DMS53 treated with DMSO at 0.1 percent for 48 hours (cell line): ENCODE measurements around the gene EFCAB8.
"Not testable (repeated sequence)": the region's sequence is repeated elsewhere in the genome, so short reads cannot be mapped to it uniquely, and the experiment has no call there.

ENCODE experiments used
- DNase-seq: peaks from one replicate; lab custom pipeline; 2025; ENCODE audit not compliant: unreplicated experiment; lab: John Stamatoyannopoulos, UW

Gene EFCAB8

DNA sequence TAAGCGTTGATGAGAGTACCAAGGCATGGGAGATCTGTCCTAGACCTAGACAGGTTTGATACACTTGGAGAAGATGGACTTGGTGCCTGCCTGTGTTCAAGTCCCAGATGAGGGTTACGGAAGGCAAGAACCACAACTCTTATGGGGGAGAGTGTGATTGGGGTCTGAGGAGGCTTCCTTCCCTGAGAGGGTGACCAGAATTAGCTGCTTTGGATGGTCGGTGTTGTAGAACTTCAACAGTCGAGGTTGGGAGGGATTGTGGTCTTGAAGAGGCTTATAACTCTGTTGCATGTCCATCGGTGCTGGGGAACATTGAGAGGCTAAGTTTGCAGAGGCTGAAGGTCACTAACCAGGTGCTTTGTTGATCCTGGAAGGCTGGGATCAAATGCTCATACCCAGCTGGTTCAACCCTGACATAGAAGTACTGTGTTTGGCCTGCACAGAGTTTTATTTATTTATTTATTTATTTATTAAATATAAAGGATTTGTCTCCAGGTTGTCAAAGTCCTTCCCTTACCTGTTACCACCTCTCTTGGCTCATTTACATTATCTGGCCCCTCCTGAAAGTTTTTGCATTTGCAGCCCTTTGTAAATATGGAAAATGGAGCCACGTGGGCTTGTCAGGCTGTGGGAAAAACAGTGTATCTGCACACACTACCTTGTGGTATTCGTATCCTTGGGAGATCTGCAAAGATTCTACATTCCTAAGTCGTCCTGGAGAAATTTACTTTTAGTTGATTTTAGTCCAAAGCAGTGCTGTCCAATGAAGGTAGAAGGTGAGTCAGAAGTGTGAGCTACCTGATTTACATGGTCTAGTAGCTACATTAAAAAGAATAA, 15.8 kb upstream of the EFCAB8 start:
- DNase-seq: no peak

DNA sequence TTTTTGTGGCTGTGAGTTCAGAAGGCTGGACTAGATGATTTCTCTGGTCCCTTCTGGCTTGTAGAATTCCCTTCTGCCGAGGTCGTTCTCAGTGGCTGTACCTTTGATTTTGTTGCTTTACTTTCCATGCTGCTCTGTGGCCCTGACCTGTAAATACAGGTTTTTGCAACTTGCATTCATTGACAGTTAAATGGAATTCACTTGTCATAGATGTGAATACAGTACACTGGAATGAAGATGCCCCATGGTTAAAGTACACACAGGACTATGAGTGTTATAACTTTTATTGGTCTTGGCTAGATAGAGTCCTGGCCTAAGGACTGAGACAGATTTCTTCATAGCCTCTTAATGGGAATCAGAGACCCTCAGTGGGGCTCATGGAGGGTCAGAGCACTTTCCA, 12.9 kb upstream of the EFCAB8 start:
- DNase-seq: no peak

DNA sequence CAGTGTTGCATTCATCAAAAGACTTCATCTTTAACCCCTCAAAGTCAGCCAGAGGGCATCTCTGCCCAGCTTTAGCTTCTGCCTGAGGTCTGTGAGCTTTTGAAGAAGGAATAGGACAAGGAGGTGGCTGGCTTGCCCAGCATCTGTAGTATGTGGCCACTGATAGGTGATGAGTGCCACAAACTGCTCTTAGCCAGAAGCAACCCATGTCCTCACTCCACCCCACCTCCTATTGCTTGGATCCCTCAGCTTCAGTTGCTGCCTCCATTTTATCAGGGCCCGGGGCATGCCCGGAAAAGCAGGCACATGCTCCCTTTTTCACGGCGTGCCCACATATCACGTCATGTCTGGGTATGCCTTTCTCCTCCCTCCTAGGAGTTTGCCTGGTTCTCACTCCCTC, 11.9 kb upstream of the EFCAB8 start:
- DNase-seq: no peak

DNA sequence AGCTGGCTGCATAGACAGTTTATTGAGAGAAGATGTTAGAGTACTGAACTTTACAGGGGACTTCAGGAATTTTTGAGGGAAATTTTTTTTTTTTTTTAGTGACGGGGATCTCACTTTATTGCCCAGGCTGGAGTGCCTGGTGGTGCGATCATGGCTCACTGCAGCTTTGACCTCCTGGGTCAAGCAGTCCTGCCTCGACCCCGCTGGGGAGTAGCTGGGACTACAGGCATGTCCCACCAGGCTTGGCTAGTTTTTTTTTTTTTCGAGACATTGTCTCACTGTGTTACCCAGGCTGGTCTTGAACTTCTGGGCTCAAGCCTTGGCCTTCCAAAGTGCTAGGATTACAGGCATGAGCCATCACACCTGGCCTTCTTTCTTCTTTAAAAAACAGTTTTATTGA, 10.8 kb upstream of the EFCAB8 start:
- DNase-seq: no peak

DNA sequence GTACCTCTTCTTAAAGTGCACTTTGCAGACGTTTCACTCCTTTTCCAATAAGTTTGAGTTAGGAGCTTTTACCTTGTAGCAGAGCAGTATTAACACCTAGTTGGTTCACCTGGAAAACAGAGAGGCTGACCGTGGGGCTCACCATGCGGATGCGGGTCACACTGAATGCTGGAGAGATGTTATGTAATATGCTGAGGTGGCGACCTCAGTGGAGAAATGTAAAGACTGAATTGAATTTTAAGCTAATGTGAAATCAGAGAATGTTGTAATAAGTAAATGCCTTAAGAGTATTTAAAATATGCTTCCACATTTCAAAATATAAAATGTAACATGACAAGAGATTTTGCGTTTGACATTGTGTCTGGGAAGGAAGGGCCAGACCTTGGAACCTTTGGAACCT, 9.9 kb upstream of the EFCAB8 start:
- no peak for DNase-seq

DNA sequence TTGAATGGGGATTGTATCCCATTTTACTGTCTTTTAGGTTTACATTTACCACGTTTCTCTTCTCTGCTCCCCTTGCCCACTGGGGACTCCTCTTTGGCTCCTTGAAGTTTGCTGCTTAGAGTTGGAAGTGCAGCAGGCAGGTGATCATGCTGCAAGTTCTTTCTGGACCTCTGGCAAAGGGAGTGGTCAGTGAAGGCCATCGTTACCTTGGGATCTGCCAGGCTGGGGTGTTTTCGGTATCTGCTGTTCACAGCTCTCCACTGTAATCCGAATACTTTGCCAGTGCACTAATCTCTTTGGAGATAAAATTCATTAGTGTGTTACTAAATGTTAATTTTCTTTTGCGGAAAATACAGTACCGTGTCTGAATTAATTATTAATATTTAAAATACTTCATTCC, 9.1 kb upstream of the EFCAB8 start:
- no peak for DNase-seq

DNA sequence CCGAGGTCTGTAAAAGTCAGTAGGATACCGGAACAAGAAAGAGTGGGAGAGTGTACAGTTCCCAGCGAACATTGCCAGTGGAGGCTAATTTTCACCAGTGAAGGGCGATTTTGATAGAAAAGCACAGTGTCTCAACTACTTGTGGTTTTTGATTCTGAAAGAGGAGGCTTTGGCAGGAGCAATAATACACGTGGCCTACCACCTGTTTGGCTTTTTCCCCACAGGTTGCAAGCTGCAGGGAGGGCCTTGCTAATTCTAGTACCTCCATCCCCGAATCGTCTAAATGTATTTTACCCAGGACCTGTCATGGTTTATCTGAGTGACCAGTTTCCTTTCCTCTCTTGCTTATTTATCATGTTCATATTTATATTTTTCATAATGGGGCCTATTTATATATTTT, 3.3 kb upstream of the EFCAB8 start:
- DNase-seq: no peak

DNA sequence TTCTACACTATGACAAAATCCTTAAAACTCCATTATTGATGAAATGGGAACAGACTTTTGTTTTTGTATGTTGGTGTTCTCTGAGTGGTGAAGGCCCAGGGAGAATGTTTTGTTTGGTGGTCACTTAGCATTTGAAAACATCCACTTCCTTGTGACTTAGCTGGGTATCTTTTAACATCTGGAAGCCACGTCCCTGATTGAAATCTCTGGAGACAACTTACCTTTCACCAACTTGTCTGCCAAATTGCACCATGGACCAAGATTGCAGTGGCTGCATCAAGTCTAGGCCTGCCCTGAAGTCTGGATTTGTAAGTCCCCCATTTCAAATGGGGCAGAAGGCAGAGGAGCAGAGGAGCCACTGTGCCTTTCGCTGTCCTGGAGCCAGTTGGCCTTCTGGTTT, 534 bp upstream of the EFCAB8 start:
- DNase-seq: no peak

DNA sequence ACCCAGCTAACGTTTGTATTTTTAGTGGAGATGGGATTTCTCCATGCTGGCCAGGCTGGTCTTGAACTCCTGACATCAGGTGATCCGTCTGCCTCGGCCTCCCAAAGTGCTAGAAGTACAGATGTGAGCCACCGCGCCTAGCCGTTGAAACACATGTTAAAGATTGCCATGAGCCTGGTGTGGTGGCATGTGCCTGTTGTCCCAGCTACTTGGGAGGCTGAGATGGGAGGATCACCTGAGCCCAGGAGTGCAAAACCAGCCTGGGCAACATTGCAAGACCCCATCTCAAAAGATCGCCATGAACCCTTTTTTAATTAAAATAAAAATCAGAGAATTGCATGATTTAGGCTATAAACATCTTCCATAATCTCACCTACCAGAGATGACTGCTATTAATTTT, 2.7 kb downstream of the EFCAB8 start:
- DNase-seq: no peak

DNA sequence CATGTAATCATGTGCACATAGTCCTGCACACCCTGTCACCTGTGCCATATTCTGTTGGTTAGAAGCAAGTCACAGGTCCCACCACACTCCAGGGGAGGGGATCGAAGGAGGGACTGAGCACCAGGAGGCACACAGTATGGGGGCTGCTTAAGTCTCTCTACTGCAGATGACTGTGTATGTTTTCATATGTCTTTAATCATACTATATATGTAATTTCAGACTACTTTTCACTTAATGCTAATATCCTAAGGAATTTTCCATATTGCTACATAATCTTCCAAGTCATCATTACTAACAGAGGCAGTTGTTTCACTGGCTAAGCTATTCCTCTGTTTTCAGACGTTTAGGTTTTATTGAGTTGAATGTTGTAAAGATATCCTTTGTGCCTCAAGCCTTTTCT, 10.8 kb downstream of the EFCAB8 start:
- DNase-seq: no peak

DNA sequence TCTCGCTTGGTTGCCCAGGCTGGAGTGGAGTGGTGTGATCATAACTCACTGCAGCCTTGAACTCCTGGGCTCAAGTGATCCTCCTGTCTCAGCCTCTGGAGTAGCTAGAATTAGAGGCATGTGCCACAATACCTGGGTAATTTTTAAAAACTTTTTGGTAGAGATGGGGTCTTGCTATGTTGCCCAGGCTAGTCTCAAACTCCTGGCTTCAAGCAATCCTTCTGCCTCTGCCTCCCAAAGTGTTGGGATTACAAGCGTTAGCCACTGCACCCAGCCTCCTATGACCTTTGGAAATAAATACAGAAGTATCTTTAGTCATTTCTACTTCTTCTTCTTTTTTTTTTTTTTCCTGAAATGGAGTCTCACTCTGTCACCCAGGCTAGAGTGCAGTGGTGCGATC, 11.8 kb downstream of the EFCAB8 start:
- DNase-seq: not testable (repeated sequence)

DNA sequence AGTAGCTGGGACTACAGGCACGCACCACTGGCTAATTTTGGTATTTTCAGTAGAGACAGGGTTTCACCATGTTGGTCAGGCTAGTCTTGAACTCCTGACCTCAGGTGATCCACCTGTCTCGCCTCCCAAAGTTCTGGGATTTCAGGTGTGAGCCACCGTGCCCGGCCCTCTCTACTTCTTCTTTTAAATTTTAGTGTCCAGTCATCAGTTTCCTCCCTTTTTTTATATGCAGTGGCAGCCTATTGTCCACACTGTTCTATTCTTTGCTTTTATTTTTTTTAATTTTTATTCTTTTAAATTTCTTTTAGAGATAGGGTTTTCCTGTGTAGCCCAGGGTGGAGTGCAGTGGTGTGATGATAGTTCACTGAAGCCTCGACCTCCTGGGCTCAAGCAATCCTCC, 12.3 kb downstream of the EFCAB8 start:
- no peak for DNase-seq

DNA sequence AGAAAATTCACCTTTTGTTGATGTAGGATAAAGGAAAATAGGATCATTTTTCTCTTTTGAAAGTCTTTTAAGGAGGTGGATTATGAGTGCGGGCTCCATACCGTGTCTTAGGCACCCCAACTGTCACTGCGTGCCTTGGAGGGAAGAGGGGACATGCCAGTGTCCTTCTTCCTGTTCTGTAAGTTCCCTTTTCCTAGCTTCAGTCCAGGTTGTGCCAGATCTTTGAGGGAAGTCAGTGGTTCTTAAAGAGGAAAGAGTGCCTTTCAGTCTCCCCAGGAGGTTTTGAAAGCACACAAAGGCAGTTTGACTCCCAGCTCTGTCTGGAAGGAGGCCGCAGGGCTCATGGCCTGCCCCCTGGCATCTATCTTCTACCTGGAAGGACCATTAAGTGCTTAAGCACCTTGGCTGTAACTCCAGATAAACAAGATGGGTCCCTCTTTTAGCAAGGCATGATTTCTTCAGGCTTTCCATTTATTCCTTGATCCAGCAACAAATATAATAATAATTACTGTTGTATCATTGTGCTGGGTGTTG, 13.0 kb downstream of the EFCAB8 start:
- DNase-seq: no peak

DNA sequence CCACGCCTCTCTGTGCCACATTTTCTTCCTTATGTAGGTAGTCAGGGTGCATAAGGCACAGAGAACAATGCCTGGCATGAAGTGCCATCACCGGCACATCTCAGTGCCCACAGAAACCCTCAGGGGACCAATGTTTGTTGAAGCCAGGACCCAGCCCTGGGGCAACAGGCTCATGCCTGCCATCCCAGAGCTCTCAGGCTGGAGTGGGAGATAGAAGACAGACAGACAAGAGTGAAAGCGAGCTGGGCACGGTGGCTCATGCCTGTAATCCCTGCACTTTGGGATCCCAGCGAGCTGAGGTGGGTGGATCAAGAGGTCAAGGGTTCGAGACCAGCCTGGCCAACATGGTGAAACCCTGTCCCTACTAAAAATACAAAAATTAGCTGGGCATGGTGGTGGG, 13.5 kb downstream of the EFCAB8 start:
- no peak for DNase-seq

DNA sequence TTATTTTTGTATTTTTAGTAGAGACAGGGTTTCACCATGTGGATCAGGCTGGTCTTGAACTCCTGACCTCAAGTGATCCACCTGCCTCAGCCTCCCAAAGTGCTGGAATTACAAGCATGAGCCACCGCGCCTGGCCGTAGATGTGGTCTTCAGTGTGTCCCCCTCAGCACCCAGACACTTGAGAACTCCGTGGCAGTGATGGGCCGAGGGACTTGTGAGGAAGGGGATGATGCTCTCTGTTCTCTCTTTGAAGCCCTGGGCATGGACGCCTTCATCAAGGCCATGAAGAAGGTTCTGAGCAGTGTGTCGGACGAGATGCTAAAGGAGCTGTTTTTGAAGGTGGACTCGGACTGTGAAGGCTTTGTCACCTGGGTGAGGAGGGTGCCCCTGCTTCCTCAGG, 16.9 kb downstream of the EFCAB8 start:
- no peak for DNase-seq

DNA sequence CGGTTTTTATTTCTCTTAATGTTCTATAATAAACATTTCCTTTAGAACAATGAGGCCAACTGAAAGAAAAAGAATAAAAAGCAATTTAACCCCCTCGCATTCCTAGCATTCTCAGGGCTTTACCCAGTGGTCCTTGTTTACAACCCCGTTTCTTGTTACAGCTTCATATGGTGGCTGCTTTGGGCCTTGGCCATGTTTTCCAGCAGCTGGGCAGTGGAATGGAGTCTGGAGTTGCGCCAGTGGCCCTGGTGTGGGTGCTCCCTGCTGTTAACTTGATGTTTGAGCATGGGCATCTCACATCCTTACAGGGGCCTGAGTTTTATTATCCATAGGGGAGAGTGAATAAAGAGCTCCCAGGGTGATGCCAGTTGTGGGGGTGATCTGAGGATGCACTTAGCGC, 18.8 kb downstream of the EFCAB8 start:
- no peak for DNase-seq

DNA sequence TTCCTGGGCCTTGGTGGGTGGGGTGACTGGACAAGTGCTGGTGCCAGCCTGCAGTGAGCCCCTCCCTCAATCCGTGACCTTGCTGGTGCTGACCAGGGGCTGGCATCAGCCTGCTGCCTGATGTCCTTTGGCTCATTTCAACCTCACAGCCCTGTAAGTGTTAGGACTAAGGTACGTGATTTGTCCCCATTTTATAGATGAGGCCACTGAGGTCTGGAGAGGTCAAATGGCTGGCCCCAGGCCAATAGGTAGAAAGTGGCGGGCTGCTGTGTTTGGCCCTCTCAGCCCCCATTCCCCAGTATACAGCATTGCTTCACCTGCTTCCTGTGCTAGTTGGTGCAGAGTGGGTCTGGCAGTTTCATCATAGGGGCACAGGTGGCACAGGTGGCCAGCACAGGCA, 20.1 kb downstream of the EFCAB8 start:
- DNase-seq: no peak

DNA sequence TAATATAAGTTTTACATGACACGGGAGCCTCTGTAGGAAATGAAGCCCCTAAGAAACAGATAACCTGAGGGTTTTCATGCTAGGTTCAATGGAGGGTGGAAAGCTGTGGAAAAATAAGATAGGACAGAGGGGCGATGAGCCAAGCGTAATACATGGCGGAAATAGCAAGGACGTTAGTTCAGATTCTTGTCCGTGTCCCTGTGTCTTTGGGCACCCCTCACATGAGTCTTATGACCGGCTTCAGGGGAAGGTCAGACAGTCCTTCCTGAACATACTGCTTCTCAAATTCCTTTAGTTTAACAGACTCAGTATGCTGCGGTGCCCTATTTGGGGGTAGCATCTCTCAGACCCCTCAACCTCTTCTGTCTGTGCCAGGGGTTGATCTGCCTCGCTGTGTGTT, 20.8 kb downstream of the EFCAB8 start:
- no peak for DNase-seq

DNA sequence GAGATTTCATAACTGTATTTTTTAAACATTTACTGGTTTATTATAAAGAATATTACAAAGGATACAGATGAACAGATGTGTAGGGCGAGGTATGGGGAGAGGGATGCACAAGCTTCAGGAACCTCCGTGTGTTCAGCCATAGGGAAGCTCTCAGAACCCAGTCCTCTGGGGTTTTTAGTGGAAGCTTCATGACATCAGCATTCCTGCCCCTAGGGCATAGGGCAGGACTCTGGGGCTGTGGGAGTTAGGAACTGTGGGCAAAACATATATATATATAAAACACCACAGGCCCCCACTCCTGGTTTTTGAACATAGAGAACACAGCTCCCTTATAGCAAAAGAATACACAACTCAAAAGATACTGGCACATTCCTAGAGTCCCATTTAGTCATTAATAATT, 21.9 kb downstream of the EFCAB8 start:
- DNase-seq: no peak

DNA sequence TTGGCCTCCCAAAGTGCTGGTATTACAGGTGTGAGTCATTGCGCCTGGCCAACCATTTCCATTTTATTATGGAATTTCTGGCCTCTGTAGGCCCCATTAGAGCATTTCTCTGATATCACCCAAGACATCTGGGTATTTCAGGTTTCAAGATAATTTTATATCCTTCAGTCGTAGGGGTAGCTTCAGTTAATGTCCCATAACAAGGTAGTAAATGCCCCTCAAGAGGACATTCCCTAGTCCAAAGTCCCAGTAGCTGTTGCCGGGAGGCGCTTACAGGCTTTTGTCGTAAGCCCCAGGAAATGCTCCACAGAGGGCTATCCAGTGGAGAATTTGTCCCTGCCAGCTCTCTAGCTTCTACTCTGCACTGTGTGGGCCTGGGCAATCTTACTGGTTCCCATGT, 24.4 kb downstream of the EFCAB8 start:
- DNase-seq: no peak

DNA sequence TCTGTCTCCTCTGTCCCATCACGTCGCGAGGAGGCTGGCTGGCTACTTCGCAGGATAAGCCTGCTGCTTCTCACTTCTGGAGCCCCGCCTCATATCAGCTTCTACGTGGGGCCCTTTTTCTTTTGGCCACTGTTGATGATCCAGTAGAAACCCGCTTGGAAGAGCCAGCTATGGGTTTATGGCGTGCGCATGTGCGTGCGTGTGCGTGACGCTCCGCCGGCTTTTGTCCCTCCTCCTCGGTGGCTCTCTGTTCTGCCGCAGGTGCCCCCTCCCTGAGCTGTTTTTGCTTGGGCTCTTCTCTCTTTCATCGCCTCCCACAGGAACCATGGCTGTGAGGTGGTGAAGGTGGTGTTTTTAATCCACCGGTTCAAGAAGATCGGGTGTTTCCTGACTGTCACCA, 26.5 kb downstream of the EFCAB8 start:
- DNase-seq: no peak

DNA sequence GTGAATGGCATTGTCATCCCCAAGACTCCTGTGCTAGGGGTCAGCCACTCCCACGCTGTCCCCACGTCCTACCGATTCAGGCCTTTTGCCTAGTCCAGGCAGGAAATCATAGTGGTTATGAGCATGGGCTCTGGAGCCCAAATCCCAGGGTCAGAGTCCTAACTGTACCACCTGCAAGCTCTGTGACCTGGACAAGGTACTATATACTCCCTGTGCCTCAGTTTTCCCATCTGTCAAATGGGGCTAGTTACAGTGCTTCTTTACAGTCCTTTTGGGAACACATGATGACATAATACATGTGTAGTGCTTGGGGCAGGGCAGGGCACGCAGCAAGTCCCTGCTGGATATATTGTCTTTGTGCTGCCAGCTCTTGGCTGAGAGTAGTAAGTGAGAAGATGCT, 27.2 kb downstream of the EFCAB8 start:
- DNase-seq: no peak

DNA sequence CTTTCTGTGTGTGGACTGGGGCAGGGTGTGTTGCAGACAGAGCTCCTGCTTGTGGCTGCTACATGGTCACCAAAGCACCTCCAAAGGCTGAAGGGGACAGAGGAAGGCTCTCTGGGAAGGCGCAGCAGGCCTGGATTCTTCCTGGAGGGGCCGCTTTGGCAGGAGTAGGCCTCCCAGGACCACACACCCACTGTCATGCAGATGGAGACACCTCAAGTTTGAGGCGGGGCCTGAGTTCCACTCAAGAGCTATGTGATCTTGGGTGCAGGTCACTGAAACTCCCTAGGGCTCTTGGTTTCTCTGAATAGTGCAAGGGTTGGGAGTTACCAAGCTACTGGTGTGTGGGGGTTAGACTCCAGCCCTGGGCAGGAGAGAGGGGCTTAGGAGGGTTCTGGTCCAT, 27.9 kb downstream of the EFCAB8 start:
- no peak for DNase-seq
